HepG2 (cell line): ENCODE measurements around the gene PDILT. TPM values are rescaled to one million over a fixed set of nuclear protein-coding genes. Genes with fewer than 3 reads are reported as not detected.

Experiments
- ATAC-seq: fragments of 200-7000 bp; cut with Tn5 transposase; 3 replicates; pipeline ENCODE4 v1.9.1; 2020; ENCODE audit warnings: mild to moderate bottlenecking, moderate library complexity
- BruUV-seq: library from RNA; stranded (reverse); fragments of 400-500 nt; replicated peaks from 2 replicates; lab custom pipeline; 2021; lab: Mats Ljungman, UMichigan
- CTCF ChIA-PET: fragments of 300-600 bp; formaldehyde crosslinking; extraction: SDS; loops from one replicate; lab custom pipeline; 2021; ENCODE audit warnings: low total read pairs, inconsistent platforms, low intra/inter-chr PET ratio; lab: Yijun Ruan, JAX
- POLR2A ChIA-PET: fragments of 350-600 bp; sonication (Branson Sonifier 250); formaldehyde crosslinking; loops from one replicate; lab custom pipeline; 2020; ENCODE audit warnings: antibody characterized with exemption, inconsistent platforms; lab: Yijun Ruan, JAX
- DNase-seq: peaks from one replicate; pipeline ENCODE4 v3.0.0-alpha.2; 2015; ENCODE audit warnings: low spot score
- FAIRE-seq: peaks from 3 replicates; lab custom pipeline; 2011; peaks lifted over from hg19 to GRCh38; lab: Jason Lieb, UNC
- H2AFZ ChIP-seq: one replicate; pipeline ENCODE4 v1.6.1; 2011; ENCODE audit warnings: low read length, inconsistent platforms
- H3K27ac ChIP-seq: fragments of 300-600 bp; 3 replicates; pipeline ENCODE4 v1.8.0; 2011; ENCODE audit warnings: mixed run types, mild to moderate bottlenecking, mixed read lengths, low read length, inconsistent platforms; ENCODE audit not compliant: insufficient read depth; ENCODE audit errors: extremely low read length
- H3K27me3 ChIP-seq, 2 experiments: fragments of 200-600 bp in 1 of 2; 2 replicates in 1 of 2; 3 replicates in 1 of 2; pipeline versions ENCODE4 v1.6.0 to v1.8.0; 2011; ENCODE audit warnings: low read length in 2 of 2, mild to moderate bottlenecking in 2 of 2, moderate library complexity in 2 of 2, inconsistent platforms in 1 of 2; ENCODE audit not compliant: insufficient read depth in 2 of 2, control insufficient read depth in 1 of 2
- H3K36me3 ChIP-seq, 2 experiments: fragments of 200-600 bp in 1 of 2; replicated peaks in 1 of 2; 2 replicates in 1 of 2; 3 replicates in 1 of 2; pipeline versions ENCODE4 v1.5.1 to v1.8.0; 2011; ENCODE audit warnings: low read length in 2 of 2, inconsistent platforms in 1 of 2; ENCODE audit not compliant: insufficient read depth in 2 of 2, control insufficient read depth in 1 of 2
- H3K4me1 ChIP-seq: 2 replicates; pipeline ENCODE4 v1.5.1; 2012; ENCODE audit warnings: low read length, inconsistent platforms; ENCODE audit not compliant: insufficient read depth
- H3K4me2 ChIP-seq: 2 replicates; pipeline ENCODE4 v1.6.0; 2011; ENCODE audit warnings: low read depth, low read length, inconsistent platforms
- H3K4me3 ChIP-seq, 3 experiments: fragments of 200-600 bp in 1 of 3; sonication (generic), shearing (Covaris generic) in 1 of 3; replicated peaks in 1 of 3; 2 replicates each; pipeline ENCODE4 v1.5.1; 2011 to 2016; ENCODE audit warnings: low read length in 3 of 3, inconsistent platforms in 2 of 3, low read depth in 2 of 3, mild to moderate bottlenecking in 2 of 3, control low read depth in 1 of 3, mixed read lengths in 1 of 3; ENCODE audit not compliant: insufficient read depth in 1 of 3
- H3K79me2 ChIP-seq: one replicate; pipeline ENCODE4 v1.6.1; 2011; ENCODE audit warnings: low read length, inconsistent platforms; ENCODE audit not compliant: insufficient read depth
- H3K9ac ChIP-seq: 2 replicates; pipeline ENCODE4 v1.6.0; 2011; ENCODE audit warnings: mild to moderate bottlenecking, low read depth, low read length, inconsistent platforms; ENCODE audit not compliant: insufficient read depth
- H3K9me3 ChIP-seq: 2 replicates; pipeline ENCODE4 v1.5.1; 2012; ENCODE audit warnings: mild to moderate bottlenecking, low read length
- H4K20me1 ChIP-seq: 2 replicates; pipeline ENCODE4 v1.6.0; 2011; ENCODE audit warnings: inconsistent platforms, mild to moderate bottlenecking, low read length, moderate library complexity; ENCODE audit not compliant: insufficient read depth
- EZH2 ChIP-seq: conservative IDR thresholded peaks from 2 replicates; pipeline ENCODE4 v1.6.1; 2012; ENCODE audit warnings: mild to moderate bottlenecking, low read depth, low read length, moderate library complexity
- IRF9 ChIP-seq: sonication (generic); formaldehyde crosslinking; IDR thresholded peaks from 2 replicates; pipeline ENCODE4 v1.8.0; 2022; ENCODE audit warnings: missing genetic modification reagents, mild to moderate bottlenecking, borderline replicate concordance
- KMT2A ChIP-seq: sonication (generic); formaldehyde crosslinking; IDR thresholded peaks from 2 replicates; pipeline ENCODE4 v1.4.0; 2020; ENCODE audit warnings: missing genetic modification reagents
- MATR3 ChIP-seq: sonication (generic); formaldehyde crosslinking; IDR thresholded peaks from 2 replicates; pipeline ENCODE4 v1.4.0; 2020; ENCODE audit warnings: missing genetic modification reagents
- NAIF1 ChIP-seq: sonication (generic); formaldehyde crosslinking; IDR thresholded peaks from 2 replicates; pipeline ENCODE4 v1.5.0; 2020; ENCODE audit warnings: mild to moderate bottlenecking, missing genetic modification reagents, borderline replicate concordance
- NFYC ChIP-seq: IDR thresholded peaks from 2 replicates; pipeline ENCODE4 v1.6.1; 2016; ENCODE audit warnings: missing genetic modification reagents, missing compliant biosample characterization
- SOX5 ChIP-seq: IDR thresholded peaks from 2 replicates; pipeline ENCODE4 v1.6.1; 2016; ENCODE audit warnings: borderline replicate concordance
- SP140L ChIP-seq: sonication (generic); formaldehyde crosslinking; IDR thresholded peaks from 2 replicates; pipeline ENCODE4 v1.4.0; 2020; ENCODE audit warnings: missing genetic modification reagents, borderline replicate concordance
- SP5 ChIP-seq: IDR thresholded peaks from 2 replicates; pipeline ENCODE4 v1.6.1; 2016; ENCODE audit warnings: low read depth, borderline replicate concordance
- YY1 ChIP-seq: IDR thresholded peaks from 2 replicates; pipeline ENCODE4 v1.6.1; 2011; ENCODE audit warnings: low read length, low read depth, moderate library complexity, mild to moderate bottlenecking; ENCODE audit not compliant: insufficient read depth, insufficient replicate concordance
- ZBTB3 ChIP-seq: sonication (generic); formaldehyde crosslinking; IDR thresholded peaks from 2 replicates; pipeline ENCODE4 v1.4.0; 2020; ENCODE audit warnings: low read depth, mild to moderate bottlenecking, moderate library complexity, missing genetic modification reagents, borderline replicate concordance
- ZHX1 ChIP-seq: sonication (generic); formaldehyde crosslinking; IDR thresholded peaks from 2 replicates; pipeline ENCODE4 v1.8.1; 2022; ENCODE audit warnings: low read depth, mild to moderate bottlenecking, missing genetic modification reagents
- ZMYM2 ChIP-seq: sonication (generic); formaldehyde crosslinking; IDR thresholded peaks from 2 replicates; pipeline ENCODE4 v1.8.0; 2022; ENCODE audit warnings: mild to moderate bottlenecking, missing genetic modification reagents
- ZNF350 ChIP-seq: sonication (generic); formaldehyde crosslinking; IDR thresholded peaks from 2 replicates; pipeline ENCODE4 v1.4.0; 2020; ENCODE audit warnings: mild to moderate bottlenecking, low read depth, missing genetic modification reagents, borderline replicate concordance
- ZNF614 ChIP-seq: IDR thresholded peaks from 2 replicates; pipeline ENCODE4 v1.6.1; 2018; ENCODE audit warnings: missing biosample characterization, missing genetic modification reagents, inconsistent platforms, borderline replicate concordance
- ZNF652 ChIP-seq: IDR thresholded peaks from 2 replicates; pipeline ENCODE4 v1.6.1; 2016; ENCODE audit warnings: low read depth, borderline replicate concordance
- ZNF7 ChIP-seq: IDR thresholded peaks from 2 replicates; pipeline ENCODE4 v1.6.1; 2016; ENCODE audit warnings: missing biosample characterization, missing genetic modification reagents
- ZSCAN21 ChIP-seq: sonication (generic); formaldehyde crosslinking; IDR thresholded peaks from 2 replicates; pipeline ENCODE4 v1.8.0; 2022; ENCODE audit warnings: mild to moderate bottlenecking, missing genetic modification reagents, moderate library complexity, borderline replicate concordance
- WGBS: methylation state at CpG from one replicate; pipeline ENCODE4 v1.1.6; 2017; ENCODE audit warnings: low lambda C conversion rate; 5-methylcytosine and 5-hydroxymethylcytosine counted together
- in situ Hi-C: cut with HindIII; loops from 2 replicates; pipeline ENCODE4 v1.10.0; 2017; ENCODE audit warnings: low pct_unique_long_range_greater_than_20kb; ENCODE audit not compliant: extremely low pct_ligation_motif_present
- intact Hi-C: fragments of 100-400 bp; cut with micrococcal nuclease; formaldehyde crosslinking; loops from one replicate; pipeline ENCODE4 v1.10.0; 2022; ENCODE audit not compliant: unreplicated experiment
- polyA plus RNA-seq, 8 experiments: library from polyadenylated mRNA; depleted of rRNA in 3 of 8; stranded (reverse) in 7 of 8; unstranded in 1 of 8; fragments of >200 nt; fragmentation: Illumina TruSeq in 4 of 8; extraction: Trizol in 4 of 8; gene quantifications; 2 replicates each; pipeline versions ENCODE4 v1.2.1 to v1.2.3, GENCODE V29; 2011 to 2016; ENCODE audit warnings: low read depth in 4 of 8, missing spikeins in 1 of 8, mixed read lengths in 1 of 8; ENCODE audit not compliant: insufficient read depth in 1 of 8
- total RNA-seq, 5 experiments: library from RNA; depleted of rRNA; stranded (reverse); fragments of >200 nt; fragmentation: Illumina TruSeq; extraction: Trizol; gene quantifications; 2 replicates each; pipeline ENCODE4 v1.2.3, GENCODE V29; 2016; ENCODE audit warnings: low read depth in 1 of 5

PDILT gene
- total and polyA plus RNA-seq, 2 of the 13 experiments (the other 11 are each of a cell fraction or from before 2014, with no cell fraction given): not detected

DNA sequence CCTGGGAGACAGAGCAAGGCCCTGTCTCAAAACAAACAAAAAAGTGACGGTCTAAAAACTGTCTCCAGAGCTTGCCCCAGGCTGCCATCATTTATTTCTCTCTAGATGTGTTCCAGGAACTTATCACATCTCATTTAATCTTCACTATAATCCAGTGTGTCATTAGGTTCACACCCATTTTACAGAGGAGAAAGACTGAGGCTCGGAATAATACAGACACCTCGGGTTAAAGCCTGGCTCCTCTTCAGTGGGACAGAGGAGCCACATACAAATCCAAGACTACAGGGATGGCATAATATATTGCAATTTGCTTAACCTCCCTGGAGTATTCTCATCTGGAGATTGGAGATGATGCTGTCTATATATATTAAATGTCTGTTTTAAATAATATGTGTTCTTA lies 5.9 kb downstream of the PDILT start (continued):
- no peak for TF ChIP-seq ZHX1

DNA sequence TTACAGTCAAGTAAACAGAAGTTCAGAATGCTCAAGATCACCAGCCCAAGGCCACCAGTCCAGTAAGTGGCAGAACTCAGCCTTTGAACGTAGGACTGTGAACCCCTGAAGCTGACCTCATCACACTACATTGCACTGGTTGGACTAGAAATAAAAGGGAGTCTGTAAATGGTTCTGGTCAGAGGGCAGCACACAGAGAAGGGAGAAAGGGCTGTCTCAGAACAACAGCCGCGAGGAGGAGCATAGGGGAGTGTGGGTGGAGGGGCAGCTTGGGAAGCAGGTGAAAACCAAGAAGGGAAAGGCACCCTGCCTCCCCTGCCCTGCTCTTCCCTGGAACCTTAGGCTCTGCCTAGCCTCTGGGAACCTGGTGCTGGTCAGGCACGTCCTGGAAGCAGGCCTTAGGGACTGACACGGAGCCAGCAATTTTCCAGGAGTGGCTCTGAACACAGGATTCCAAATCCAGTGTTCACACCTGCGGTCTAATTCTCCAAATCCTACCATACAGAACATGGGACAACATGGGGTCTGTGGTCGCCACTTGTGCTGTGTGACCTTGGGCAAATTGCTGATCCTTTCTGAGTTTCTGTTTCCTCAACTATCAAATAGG lies 7.0 kb downstream of the PDILT start:
- POLR2A ChIA-PET: interaction anchor here (1.0 kb wide), 1 partner anchor 12 kb away, joined by 3 read pairs; the partner anchor contains the start of gene ACSM5
- peak overlapping the region; percentile 53 for H3K27ac ChIP-seq
- H3K4me1 ChIP-seq: peaks cover 74% of the 10 kb centered on the region
- no peaks in the 10 kb centered on the region for H3K79me2 ChIP-seq
- no peaks in the 10 kb centered on the region for H3K36me3 ChIP-seq
- CTCF ChIA-PET: no interaction called here
- H3K9ac ChIP-seq: peak overlapping the region; percentile 20; the same call in 1 of the 2 replicates
- no peaks in the 10 kb centered on the region for H4K20me1 ChIP-seq
- H3K9me3 ChIP-seq: no peaks in the 10 kb centered on the region
- peak overlapping the region in 1 of 3 experiments; percentile 36; a peak in 1 of 6 replicates for H3K4me3 ChIP-seq
- DNase-seq (peak; percentile 31), ATAC-seq (peak; percentile 66), FAIRE-seq (peak; percentile 49)
- in situ Hi-C loops (loop anchor here (25.0 kb wide), 1 partner anchor 810 kb away; no protein-coding TSS in a partner anchor), intact Hi-C loops (no loop called here)
- peak overlapping the region; percentile 56 for H3K4me2 ChIP-seq
- WGBS: 32% methylated on average over 6 of the region's 7 CpGs
- peak overlapping the region; percentile 9 for H2AFZ ChIP-seq
- 0 out of 5 replicates have a peak, but pooled peaks cover 0 to under 1% of the 10 kb centered on the region in 2 experiments for H3K27me3 ChIP-seq
- BruUV-seq: TSS peak; percentile 58
- TF ChIP-seq SP5 (CRISPR knock-in tag): no peak; the same call in 1 of the 2 replicates
- TF ChIP-seq ZNF350 (CRISPR knock-in tag): 0 out of 2 replicates have a peak, but pooled peaks have one; percentile 28
- TF ChIP-seq NFYC (CRISPR knock-in tag): no peak
- TF ChIP-seq ZNF7 (CRISPR knock-in tag): no peak
- peak; percentile 95 for TF ChIP-seq ZMYM2 (CRISPR knock-in tag)
- TF ChIP-seq YY1: no peak
- TF ChIP-seq IRF9 (CRISPR knock-in tag): no peak; the same call in 1 of the 2 replicates
- no peak for TF ChIP-seq SP140L (CRISPR knock-in tag)
- no peak for TF ChIP-seq ZBTB3
- TF ChIP-seq ZNF614 (CRISPR knock-in tag): no peak
- TF ChIP-seq EZH2: no peak
- peak; percentile 64 for TF ChIP-seq SOX5 (CRISPR knock-in tag)
- TF ChIP-seq KMT2A (CRISPR knock-in tag): no peak
- TF ChIP-seq ZSCAN21 (CRISPR knock-in tag): peak; percentile 32; the same call in 1 of the 2 replicates
- no peak for TF ChIP-seq MATR3 (CRISPR knock-in tag)
- TF ChIP-seq NAIF1 (CRISPR knock-in tag): no peak
- no peak for TF ChIP-seq ZNF652 (CRISPR knock-in tag)
